Renal cortex interstitium (tissue), 3 donors: ENCODE results near the gene MTERF2. TPM values are rescaled to one million over a fixed set of nuclear protein-coding genes. Genes with fewer than 3 reads are reported as not detected.

Source experiments
- polyA plus RNA-seq, 3 donors: library from polyadenylated mRNA; unstranded; fragments of 120-200 nt; gene quantifications; one replicate each; pipeline ENCODE4 v1.2.1, GENCODE V29; 2013; ENCODE audit not compliant: insufficient read length in 3 of 3

Gene MTERF2
- polyA plus RNA-seq, 3 donors: 29.5 to 34.2 (median 32.5) TPM

Other genes starting within 250 kb of the MTERF2 start
- 10 to 100 TPM; 24.5 to 27.6 (median 27.5) TPM for gene RIC8B, start 212.5 kb downstream of the MTERF2 start, polyA plus RNA-seq
- 10 to 100 TPM; 72.8 to 87.7 (median 83.6) TPM for gene TMEM263, start 31.2 kb downstream of the MTERF2 start, polyA plus RNA-seq
- 10 to 100 TPM; 27.8 to 35.0 (median 28.4) TPM for gene CRY1, start 106.4 kb upstream of the MTERF2 start, polyA plus RNA-seq